HepG2 (cell line): ENCODE results near the gene TTC5. TPM values are rescaled to one million over a fixed set of nuclear protein-coding genes. Genes with fewer than 3 reads are reported as not detected.

Source experiments
- ATAD3A ChIP-seq: sonication (generic); formaldehyde crosslinking; IDR thresholded peaks from 2 replicates; pipeline ENCODE4 v1.4.0; 2020; ENCODE audit warnings: missing genetic modification reagents
- ATF5 ChIP-seq: sonication (generic); formaldehyde crosslinking; IDR thresholded peaks from 2 replicates; pipeline ENCODE4 v1.4.0; 2020; ENCODE audit warnings: mild to moderate bottlenecking, low read depth, missing genetic modification reagents
- ATF7-NPFF ChIP-seq: sonication (generic); formaldehyde crosslinking; IDR thresholded peaks from 2 replicates; pipeline ENCODE4 v1.8.1; 2023; ENCODE audit warnings: mild to moderate bottlenecking, low read depth, missing genetic modification reagents, moderate library complexity
- CHCHD3 ChIP-seq: sonication (generic); formaldehyde crosslinking; IDR thresholded peaks from 2 replicates; pipeline ENCODE4 v1.8.0; 2022; ENCODE audit warnings: mild to moderate bottlenecking, missing genetic modification reagents, moderate library complexity
- ELF3 ChIP-seq: IDR thresholded peaks from 2 replicates; pipeline ENCODE4 v1.6.1; 2016; ENCODE audit warnings: missing genetic modification reagents, missing compliant biosample characterization
- KDM2A ChIP-seq: sonication (generic); formaldehyde crosslinking; IDR thresholded peaks from 2 replicates; pipeline ENCODE4 v1.4.0; 2020; ENCODE audit warnings: low read depth, missing genetic modification reagents, borderline replicate concordance
- KMT2B ChIP-seq: IDR thresholded peaks from 2 replicates; pipeline ENCODE4 v1.6.1; 2016; ENCODE audit warnings: missing genetic modification reagents, missing compliant biosample characterization
- MAFK ChIP-seq, 2 experiments: IDR thresholded peaks in 1 of 2; conservative IDR thresholded peaks in 1 of 2; 2 replicates each; pipeline ENCODE4 v1.6.1; 2011; ENCODE audit warnings: improper control_type of control experiment in 2 of 2, low read length in 2 of 2
- MLLT10 ChIP-seq: sonication (generic); formaldehyde crosslinking; IDR thresholded peaks from 2 replicates; pipeline ENCODE4 v1.4.0; 2020; ENCODE audit warnings: missing genetic modification reagents
- NFE2 ChIP-seq: sonication (generic); formaldehyde crosslinking; IDR thresholded peaks from 2 replicates; pipeline ENCODE4 v1.4.0; 2020; ENCODE audit warnings: missing genetic modification reagents
- PLRG1 ChIP-seq: fragments of 450-650 bp; conservative IDR thresholded peaks from 2 replicates; pipeline ENCODE4 v1.6.1; 2016
- PPARG ChIP-seq: conservative IDR thresholded peaks from 2 replicates; pipeline ENCODE4 v1.6.1; 2016; ENCODE audit warnings: missing biosample characterization, missing genetic modification reagents
- RFX5 ChIP-seq: IDR thresholded peaks from 2 replicates; pipeline ENCODE4 v1.6.1; 2011; ENCODE audit warnings: low read depth, low read length, improper control_type of control experiment
- SIN3B ChIP-seq: fragments of 150-350 bp; IDR thresholded peaks from 2 replicates; pipeline ENCODE4 v1.6.1; 2014; ENCODE audit warnings: low read length
- TEAD2 ChIP-seq: sonication (generic); formaldehyde crosslinking; IDR thresholded peaks from 2 replicates; pipeline ENCODE4 v1.9.0; 2021; ENCODE audit warnings: missing genetic modification reagents
- TFAP4 ChIP-seq: sonication (generic); IDR thresholded peaks from 2 replicates; pipeline ENCODE4 v1.6.1; 2016; ENCODE audit warnings: low read depth, borderline replicate concordance
- ZNF207 ChIP-seq: fragments of 450-650 bp; IDR thresholded peaks from 2 replicates; pipeline ENCODE4 v1.6.1; 2016; ENCODE audit warnings: antibody characterized with exemption, borderline replicate concordance
- ZNF24 ChIP-seq: fragments of 450-650 bp; IDR thresholded peaks from 2 replicates; pipeline ENCODE4 v1.6.1; 2017; ENCODE audit warnings: antibody characterized with exemption, mild to moderate bottlenecking
- ZNF850 ChIP-seq: sonication (generic); formaldehyde crosslinking; conservative IDR thresholded peaks from 2 replicates; pipeline ENCODE4 v1.9.0; 2021; ENCODE audit warnings: mild to moderate bottlenecking, missing genetic modification reagents
- ZSCAN21 ChIP-seq: sonication (generic); formaldehyde crosslinking; IDR thresholded peaks from 2 replicates; pipeline ENCODE4 v1.8.0; 2022; ENCODE audit warnings: mild to moderate bottlenecking, missing genetic modification reagents, moderate library complexity, borderline replicate concordance
- polyA plus RNA-seq, 8 experiments: library from polyadenylated mRNA; depleted of rRNA in 3 of 8; stranded (reverse) in 7 of 8; unstranded in 1 of 8; fragments of >200 nt; fragmentation: Illumina TruSeq in 4 of 8; extraction: Trizol in 4 of 8; gene quantifications; 2 replicates each; pipeline versions ENCODE4 v1.2.1 to v1.2.3, GENCODE V29; 2011 to 2016; ENCODE audit warnings: low read depth in 4 of 8, missing spikeins in 1 of 8, mixed read lengths in 1 of 8; ENCODE audit not compliant: insufficient read depth in 1 of 8
- total RNA-seq, 5 experiments: library from RNA; depleted of rRNA; stranded (reverse); fragments of >200 nt; fragmentation: Illumina TruSeq; extraction: Trizol; gene quantifications; 2 replicates each; pipeline ENCODE4 v1.2.3, GENCODE V29; 2016; ENCODE audit warnings: low read depth in 1 of 5

The TTC5 gene
- total and polyA plus RNA-seq, 2 of the 13 experiments (the other 11 are each of a cell fraction or from before 2014, with no cell fraction given) = 8.7 to 28.5 TPM

GRCh38 chr14:20327005-20327869 lies 21.5 kb upstream of the TTC5 start (continued):
- TF ChIP-seq MLLT10 (CRISPR knock-in tag) (no peak), ELF3 (peak; percentile 83), KDM2A (CRISPR knock-in tag) (no peak), ATF5 (CRISPR knock-in tag) (no peak), MAFK (conservative IDR thresholded peaks at IDR 0.05 in 1 of 2, IDR thresholded peaks at IDR 0.05 in 1 of 2; ENCODE audit: low read length in 2 of 2) (no peak), ATAD3A (CRISPR knock-in tag) (no peak), NFE2 (no peak), RFX5 (no peak), ZSCAN21 (CRISPR knock-in tag) (no peak), PLRG1 (no peak), KMT2B (CRISPR knock-in tag) (0 out of 2 replicates have a peak, but pooled peaks have one; percentile 26), ATF7-NPFF (no peak), CHCHD3 (CRISPR knock-in tag) (no peak), TEAD2 (no peak), TFAP4 (no peak), PPARG (CRISPR knock-in tag) (0 out of 2 replicates have a peak, but pooled peaks have one; percentile 17), SIN3B (no peak), ZNF24 (no peak), ZNF207 (no peak), ZNF850 (CRISPR knock-in tag) (no peak)
- TF ChIP-seq, all 625 proteins: peak for 41
